Measurements from ENCODE around the gene AAMDC.
"Not testable (repeated sequence)": the region's sequence is repeated elsewhere in the genome, so short reads cannot be mapped to it uniquely, and the experiment has no call there.

AAMDC gene

DNA sequence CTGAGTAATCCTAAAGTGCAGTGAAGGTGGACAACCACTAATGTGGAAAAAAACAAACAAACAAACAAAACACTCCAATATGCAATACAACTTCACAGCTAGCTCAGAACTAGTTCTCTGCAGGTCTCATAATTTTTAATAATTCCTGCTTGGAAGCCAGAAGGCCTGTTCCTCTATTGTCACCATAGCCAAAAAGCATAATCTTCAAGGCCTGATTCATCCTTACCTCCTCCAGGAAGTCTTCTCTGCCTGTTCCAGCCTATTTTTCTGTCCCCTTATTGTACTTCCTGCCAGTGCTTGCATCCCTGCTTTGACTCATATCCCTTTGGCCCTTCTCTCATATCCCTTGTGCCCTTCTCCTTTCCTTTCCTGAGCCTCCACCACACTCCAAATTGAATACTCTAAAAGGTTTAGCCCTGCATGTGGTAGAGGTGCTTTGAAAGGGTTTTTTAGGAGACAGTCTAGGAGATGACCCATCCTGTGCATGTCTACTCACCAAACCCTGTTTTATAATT, 69.2 kb downstream of the AAMDC start:
- not testable (repeated sequence) for DNase-seq

GRCh38 chr11:77890619-77891056, 69.7 kb downstream of the AAMDC start:
- not testable (repeated sequence) for DNase-seq

- not testable (repeated sequence) for DNase-seq
Observed at GRCh38 chr11:77891256-77891655, 70.3 kb downstream of the AAMDC start.

DNA sequence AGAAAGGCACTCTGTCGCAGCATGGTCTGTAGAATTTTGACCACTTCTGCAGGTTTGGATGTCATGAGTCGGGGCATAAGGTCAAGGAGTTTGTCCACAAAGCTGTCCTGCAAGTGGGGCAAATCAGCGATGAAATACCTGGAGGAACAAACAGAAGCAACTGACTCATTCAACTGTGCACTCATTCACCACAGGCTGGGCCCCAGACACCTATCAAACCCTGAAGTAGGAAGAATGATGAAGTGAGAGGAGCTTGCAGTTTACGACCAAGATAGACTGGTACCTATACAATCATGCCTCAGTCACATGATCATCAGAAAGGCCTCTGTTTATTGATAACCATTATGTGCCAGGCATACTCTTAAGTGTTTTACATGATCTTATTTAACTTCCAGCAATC, 70.8 kb downstream of the AAMDC start:
- not testable (repeated sequence) for DNase-seq

DNA sequence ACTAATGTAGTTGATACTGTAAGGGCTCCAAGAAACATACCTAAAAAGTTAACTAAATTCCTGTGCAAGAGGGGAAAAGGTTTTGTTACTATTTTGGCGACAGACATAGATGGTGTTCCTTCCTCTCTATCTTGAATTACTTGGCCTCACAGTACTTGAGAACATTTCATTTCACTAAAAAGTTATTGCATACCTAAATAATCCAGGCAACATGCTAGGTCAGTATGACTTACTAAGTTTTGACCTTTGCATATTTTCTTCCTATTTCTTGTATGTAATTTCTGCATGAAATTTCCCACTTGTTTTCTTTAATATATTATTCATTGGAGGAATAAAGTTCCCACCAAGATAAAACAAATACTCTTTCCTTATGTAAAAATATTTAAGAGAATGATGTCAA, 74.0 kb downstream of the AAMDC start:
- not testable (repeated sequence) for DNase-seq

GRCh38 chr11:77908835-77909234, 87.9 kb downstream of the AAMDC start:
- DNase-seq, result no peak

- no peak for DNase-seq
Observed at GRCh38 chr11:77909277-77909676, 88.3 kb downstream of the AAMDC start.

DNA sequence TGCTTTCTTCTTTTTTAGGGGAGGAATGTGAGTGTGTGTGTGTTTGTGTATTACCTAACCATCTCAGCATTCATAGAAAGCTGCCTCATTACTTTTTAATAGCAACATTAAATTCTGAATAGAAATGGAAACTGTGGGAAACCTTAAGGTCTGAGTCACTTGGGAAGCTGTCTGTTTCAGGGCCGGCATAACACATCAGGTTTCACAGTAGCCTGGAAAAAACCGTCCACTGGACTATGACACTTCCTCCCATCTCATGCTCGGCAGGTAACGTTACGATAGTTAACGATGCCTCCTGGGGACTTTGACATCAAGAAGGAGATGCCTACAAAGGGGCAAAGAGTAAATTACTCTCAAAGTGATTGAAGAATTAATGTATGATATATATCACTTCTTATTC, 89.9 kb downstream of the AAMDC start:
- not testable (repeated sequence) for DNase-seq

GRCh38 chr11:77913608-77914306, 92.8 kb downstream of the AAMDC start:
- DNase-seq, result not testable (repeated sequence)

DNA sequence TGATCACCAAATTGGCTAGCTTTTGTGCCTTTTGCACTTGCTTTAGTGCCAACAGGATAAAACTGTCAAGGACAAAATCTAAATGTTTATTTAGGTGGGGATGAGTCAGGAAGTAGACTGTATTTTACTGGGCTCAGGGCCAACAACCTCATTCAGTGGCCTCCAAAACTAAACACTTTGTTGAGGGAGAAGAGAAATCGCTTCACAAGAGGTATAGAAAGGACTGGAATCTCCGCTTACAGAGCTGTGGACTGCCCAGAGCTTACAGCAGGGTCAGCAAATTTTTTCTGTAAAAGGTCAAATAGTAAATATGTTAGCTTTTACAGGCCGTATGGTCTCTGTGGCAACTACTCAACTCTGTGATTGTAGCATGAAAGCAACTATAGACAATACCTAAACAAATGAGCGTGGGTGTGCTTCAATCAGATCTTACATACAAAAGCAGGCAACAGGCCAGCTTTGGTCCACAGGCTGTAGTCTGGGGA, 93.4 kb downstream of the AAMDC start:
- not testable (repeated sequence) for DNase-seq

GRCh38 chr11:77917713-77918112, 96.8 kb downstream of the AAMDC start:
- DNase-seq, result not testable (repeated sequence)
